Karpas-422 (cell line): ENCODE results near the gene TMED9. TPM values are rescaled to one million over a fixed set of nuclear protein-coding genes. Genes with fewer than 3 reads are reported as not detected.

ENCODE experiments used
- DNase-seq: peaks from one replicate; pipeline ENCODE4 v3.0.0-alpha.2; 2015
- H2AFZ ChIP-seq: fragments of 200-600 bp; sonication (generic); 2 replicates; pipeline ENCODE4 v1.6.1; 2014; ENCODE audit warnings: antibody characterized with exemption, low read length, mixed read lengths
- H3K27ac ChIP-seq: fragments of 200-600 bp; sonication (generic); 2 replicates; pipeline ENCODE4 v1.5.1; 2014; ENCODE audit warnings: mild to moderate bottlenecking, low read length, moderate library complexity
- H3K27me3 ChIP-seq: fragments of 200-600 bp; sonication (generic); 2 replicates; pipeline ENCODE4 v1.6.1; 2014; ENCODE audit warnings: low read length, mixed read lengths
- H3K36me3 ChIP-seq: fragments of 200-600 bp; sonication (generic); 2 replicates; pipeline ENCODE4 v1.6.1; 2014; ENCODE audit warnings: low read length, mixed read lengths; ENCODE audit not compliant: insufficient read depth
- H3K4me1 ChIP-seq: fragments of 200-600 bp; sonication (generic); 2 replicates; pipeline ENCODE4 v1.6.1; 2014; ENCODE audit warnings: mild to moderate bottlenecking, low read length, mixed read lengths
- H3K4me2 ChIP-seq: fragments of 200-600 bp; sonication (generic); 2 replicates; pipeline ENCODE4 v1.6.1; 2014; ENCODE audit warnings: low read length, low read depth, mild to moderate bottlenecking; ENCODE audit not compliant: poor library complexity, severe bottlenecking
- H3K4me3 ChIP-seq: fragments of 200-600 bp; sonication (generic); 2 replicates; pipeline ENCODE4 v1.5.1; 2014; ENCODE audit warnings: mild to moderate bottlenecking, antibody characterized with exemption, low read length, mixed read lengths
- H3K79me2 ChIP-seq: fragments of 200-600 bp; sonication (generic); 2 replicates; pipeline ENCODE4 v1.6.1; 2014; ENCODE audit warnings: mild to moderate bottlenecking, low read length, mixed read lengths
- H3K9ac ChIP-seq: fragments of 200-600 bp; sonication (generic); 2 replicates; pipeline ENCODE4 v1.6.0; 2014; ENCODE audit warnings: low read length
- H3K9me2 ChIP-seq: fragments of 200-600 bp; sonication (generic), shearing (Covaris generic); replicated peaks from 2 replicates; pipeline ENCODE4 v1.6.0; 2014; ENCODE audit warnings: mild to moderate bottlenecking, low read length, moderate library complexity; ENCODE audit not compliant: insufficient read depth
- H3K9me3 ChIP-seq: fragments of 300-700, 200-600 bp; sonication (generic); 2 replicates; pipeline ENCODE4 v1.6.1; 2014; ENCODE audit warnings: low read length, mixed read lengths
- H4K20me1 ChIP-seq: fragments of 200-600 bp; sonication (generic); 2 replicates; pipeline ENCODE4 v1.6.1; 2014; ENCODE audit warnings: mild to moderate bottlenecking, antibody characterized with exemption, low read length, low read depth; ENCODE audit not compliant: insufficient read depth
- total RNA-seq: library from RNA; depleted of rRNA; stranded (reverse); fragments of >200 nt; shearing (Covaris generic); gene quantifications from 2 replicates; pipeline ENCODE4 v1.2.3, GENCODE V29; 2014; ENCODE audit warnings: low replicate concordance

TMED9 gene
- total RNA-seq, 1 experiment from 2014 or later: 33.2 TPM

GRCh38 chr5:177599731-177600507 is 7.9 kb downstream of the TMED9 start, which contains the start of gene B4GALT7:
Gene B4GALT7 (plus strand): TSS chr5:177600132. CDS start chr5:177600211, 79 bp downstream.
- peak within 1 kb of the TSS; percentile 99; the same call in 1 of the 2 replicates for H2AFZ ChIP-seq
- peak within 1 kb of the TSS; percentile 94 for H3K4me3 ChIP-seq
- H3K27me3 ChIP-seq: no peaks in the 10 kb centered on the region
- no peaks in the 10 kb centered on the region for H3K9me2 ChIP-seq
- peak within 1 kb of the TSS; percentile 68 for H3K27ac ChIP-seq
- peak; percentile 94 for DNase-seq
- H3K9me3 ChIP-seq: no peaks in the 10 kb centered on the region
- H3K36me3 ChIP-seq: peaks cover 18% of the 10 kb centered on the region
- H3K79me2 ChIP-seq: peaks cover 26% of the 10 kb centered on the region
- H3K4me2 ChIP-seq: peak within 1 kb of the TSS; percentile 94
- peak within 1 kb of the TSS; percentile 89 for H3K9ac ChIP-seq
- H3K4me1 ChIP-seq: peaks cover 15% of the 10 kb centered on the region
- 0 out of 2 replicates have a peak, but pooled peaks cover 6% of the 10 kb centered on the region for H4K20me1 ChIP-seq

- H4K20me1 ChIP-seq: 0 out of 2 replicates have a peak, but pooled peaks cover 6% of the 10 kb centered on the region
- peak overlapping the region; percentile 94 for H3K4me3 ChIP-seq
- H3K4me2 ChIP-seq: peak overlapping the region; percentile 85
- no peaks in the 10 kb centered on the region for H3K27me3 ChIP-seq
- peaks cover 12% of the 10 kb centered on the region for H3K36me3 ChIP-seq
- peak overlapping the region; percentile 68 for H3K27ac ChIP-seq
- peaks cover 26% of the 10 kb centered on the region for H3K79me2 ChIP-seq
- H3K9me2 ChIP-seq: no peaks in the 10 kb centered on the region
- H2AFZ ChIP-seq: peak overlapping the region; percentile 47; the same call in 1 of the 2 replicates
- H3K4me1 ChIP-seq: peaks cover 15% of the 10 kb centered on the region
- peak; percentile 63 for DNase-seq
- no peaks in the 10 kb centered on the region for H3K9me3 ChIP-seq
- peak overlapping the region; percentile 89 for H3K9ac ChIP-seq
Measured at GRCh38 chr5:177600508-177601018, 8.6 kb downstream of the TMED9 start.

- peak overlapping the region; percentile 94 for H3K4me3 ChIP-seq
- peak overlapping the region; percentile 85 for H3K4me2 ChIP-seq
- no peak for DNase-seq
- H3K27ac ChIP-seq: peak overlapping the region; percentile 68
- no peaks in the 10 kb centered on the region for H3K9me2 ChIP-seq
- H3K27me3 ChIP-seq: no peaks in the 10 kb centered on the region
- peaks cover 6% of the 10 kb centered on the region for H3K36me3 ChIP-seq
- H3K4me1 ChIP-seq: peaks cover 15% of the 10 kb centered on the region
- H4K20me1 ChIP-seq: 0 out of 2 replicates have a peak, but pooled peaks cover 6% of the 10 kb centered on the region
- peak overlapping the region; percentile 89 for H3K9ac ChIP-seq
- no peaks in the 10 kb centered on the region for H3K9me3 ChIP-seq
- H3K79me2 ChIP-seq: peaks cover 26% of the 10 kb centered on the region
- H2AFZ ChIP-seq: no peak overlapping the region
Measured at GRCh38 chr5:177601126-177601525, 9.1 kb downstream of the TMED9 start.

GRCh38 chr5:177601577-177602457 is 9.8 kb downstream of the TMED9 start:
- no peaks in the 10 kb centered on the region for H3K36me3 ChIP-seq
- no peak overlapping the region for H2AFZ ChIP-seq
- H3K4me2 ChIP-seq: peak overlapping the region; percentile 85
- no peak overlapping the region for H3K27ac ChIP-seq
- H3K4me3 ChIP-seq: peak overlapping the region; percentile 94
- H3K4me1 ChIP-seq: peaks cover 15% of the 10 kb centered on the region
- H3K9ac ChIP-seq: peak overlapping the region; percentile 89
- 0 out of 2 replicates have a peak, but pooled peaks cover 6% of the 10 kb centered on the region for H4K20me1 ChIP-seq
- H3K79me2 ChIP-seq: peaks cover 26% of the 10 kb centered on the region
- no peaks in the 10 kb centered on the region for H3K27me3 ChIP-seq
- no peaks in the 10 kb centered on the region for H3K9me3 ChIP-seq
- no peak for DNase-seq
- H3K9me2 ChIP-seq: no peaks in the 10 kb centered on the region

- Histone ChIP-seq H3K9me2 (no peaks in the 10 kb centered on the region), H3K27me3 (no peaks in the 10 kb centered on the region), H4K20me1 (0 out of 2 replicates have a peak, but pooled peaks cover 6% of the 10 kb centered on the region), H3K4me3 (no peak overlapping the region), H3K4me2 (no peak overlapping the region), H3K9ac (no peak overlapping the region), H3K36me3 (no peaks in the 10 kb centered on the region), H3K4me1 (peaks cover 15% of the 10 kb centered on the region), H3K79me2 (peaks cover 26% of the 10 kb centered on the region), H3K27ac (no peak overlapping the region), H2AFZ (no peak overlapping the region), H3K9me3 (no peaks in the 10 kb centered on the region)
- no peak for DNase-seq
Measured at GRCh38 chr5:177602458-177602830, 10.4 kb downstream of the TMED9 start.

GRCh38 chr5:177603631-177604030 is 11.6 kb downstream of the TMED9 start:
- Histone ChIP-seq H3K79me2 (peaks cover 26% of the 10 kb centered on the region), H2AFZ (no peak overlapping the region), H3K4me2 (no peak overlapping the region), H4K20me1 (0 out of 2 replicates have a peak, but pooled peaks cover 6% of the 10 kb centered on the region), H3K4me1 (peaks cover 12% of the 10 kb centered on the region), H3K9me3 (no peaks in the 10 kb centered on the region), H3K36me3 (no peaks in the 10 kb centered on the region), H3K9me2 (no peaks in the 10 kb centered on the region), H3K4me3 (no peak overlapping the region), H3K27me3 (no peaks in the 10 kb centered on the region), H3K27ac (no peak overlapping the region), H3K9ac (no peak overlapping the region)
- DNase-seq: no peak

GRCh38 chr5:177604116-177604521 is 12.1 kb downstream of the TMED9 start:
- Histone ChIP-seq H3K4me2 (no peak overlapping the region), H3K9me2 (no peaks in the 10 kb centered on the region), H3K27ac (no peak overlapping the region), H2AFZ (no peak overlapping the region), H3K79me2 (peaks cover 26% of the 10 kb centered on the region), H3K4me1 (peaks cover 11% of the 10 kb centered on the region), H3K9ac (no peak overlapping the region), H3K4me3 (no peak overlapping the region), H4K20me1 (0 out of 2 replicates have a peak, but pooled peaks cover 6% of the 10 kb centered on the region), H3K27me3 (no peaks in the 10 kb centered on the region), H3K36me3 (no peaks in the 10 kb centered on the region), H3K9me3 (no peaks in the 10 kb centered on the region)
- DNase-seq: no peak
